ENCODE data around the gene CIDEB.

DNA sequence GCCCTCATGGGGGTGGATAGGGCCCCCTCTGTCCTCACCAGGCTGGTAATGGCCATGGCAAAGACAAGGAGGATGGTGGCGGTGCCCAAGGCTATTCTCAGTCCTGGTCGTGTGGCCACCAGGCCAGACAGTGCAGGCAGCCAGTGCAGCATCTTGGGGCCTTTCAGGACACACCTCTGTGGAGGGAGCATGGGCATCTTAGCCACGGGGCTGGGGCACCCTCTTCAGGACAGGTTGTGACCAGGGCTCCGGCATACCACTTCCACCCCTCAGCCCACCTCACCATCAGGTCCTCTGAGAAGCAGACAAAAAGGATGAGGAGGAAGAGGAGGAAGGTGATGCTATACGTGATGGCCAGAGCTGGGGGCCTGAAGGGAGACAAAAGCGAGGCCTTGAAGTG lies 16.2 kb upstream of the CIDEB start:
- TF ChIP-seq, protein P1, sequence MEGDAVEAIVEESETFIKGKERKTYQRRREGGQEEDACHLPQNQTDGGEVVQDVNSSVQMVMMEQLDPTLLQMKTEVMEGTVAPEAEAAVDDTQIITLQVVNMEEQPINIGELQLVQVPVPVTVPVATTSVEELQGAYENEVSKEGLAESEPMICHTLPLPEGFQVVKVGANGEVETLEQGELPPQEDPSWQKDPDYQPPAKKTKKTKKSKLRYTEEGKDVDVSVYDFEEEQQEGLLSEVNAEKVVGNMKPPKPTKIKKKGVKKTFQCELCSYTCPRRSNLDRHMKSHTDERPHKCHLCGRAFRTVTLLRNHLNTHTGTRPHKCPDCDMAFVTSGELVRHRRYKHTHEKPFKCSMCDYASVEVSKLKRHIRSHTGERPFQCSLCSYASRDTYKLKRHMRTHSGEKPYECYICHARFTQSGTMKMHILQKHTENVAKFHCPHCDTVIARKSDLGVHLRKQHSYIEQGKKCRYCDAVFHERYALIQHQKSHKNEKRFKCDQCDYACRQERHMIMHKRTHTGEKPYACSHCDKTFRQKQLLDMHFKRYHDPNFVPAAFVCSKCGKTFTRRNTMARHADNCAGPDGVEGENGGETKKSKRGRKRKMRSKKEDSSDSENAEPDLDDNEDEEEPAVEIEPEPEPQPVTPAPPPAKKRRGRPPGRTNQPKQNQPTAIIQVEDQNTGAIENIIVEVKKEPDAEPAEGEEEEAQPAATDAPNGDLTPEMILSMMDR (IDR thresholded peaks at IDR 0.05; ENCODE audit: low read length), result no peak
- TF ChIP-seq EZH2 (optimal IDR thresholded peaks at IDR 0.05; ENCODE audit: low read depth, low read length), result no peak

Measured in MM.1S (cell line).